HuH-7 (cell line): Measurements from ENCODE around the gene HNRNPK.
A peak's percentile ranks its signal among the peaks of the same experiment; 100 is the strongest.
"Not testable (repeated sequence)": the region's sequence is repeated elsewhere in the genome, so short reads cannot be mapped to it uniquely, and the experiment has no call there.

Experiments used
- DNase-seq: peaks from one replicate; pipeline ENCODE4 v3.0.0; 2011; ENCODE audit warnings: low spot score

Gene HNRNPK

DNA sequence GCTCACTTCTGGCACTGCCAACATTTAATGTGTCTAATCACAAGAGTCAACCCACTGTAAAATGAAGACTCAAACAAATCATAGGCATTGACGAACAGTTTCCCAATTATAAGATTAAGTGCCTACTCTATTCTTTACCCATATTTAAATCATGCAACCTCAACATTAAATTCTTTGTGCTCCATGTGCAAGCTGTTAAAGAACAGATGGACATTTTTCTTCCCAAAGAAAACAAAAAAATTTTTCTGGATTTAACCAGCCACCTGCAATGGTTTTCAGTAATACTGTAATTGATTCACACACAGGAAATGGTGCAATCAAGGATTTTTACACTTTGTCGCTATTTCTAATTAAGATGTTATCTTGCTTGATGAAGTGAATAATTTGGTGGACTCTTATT lies 3.6 kb downstream of the HNRNPK start:
- no peak for DNase-seq

- DNase-seq: no peak
These were observed 4.7 kb downstream of the HNRNPK start for GRCh38 chr9:83975300-83975699.

DNA sequence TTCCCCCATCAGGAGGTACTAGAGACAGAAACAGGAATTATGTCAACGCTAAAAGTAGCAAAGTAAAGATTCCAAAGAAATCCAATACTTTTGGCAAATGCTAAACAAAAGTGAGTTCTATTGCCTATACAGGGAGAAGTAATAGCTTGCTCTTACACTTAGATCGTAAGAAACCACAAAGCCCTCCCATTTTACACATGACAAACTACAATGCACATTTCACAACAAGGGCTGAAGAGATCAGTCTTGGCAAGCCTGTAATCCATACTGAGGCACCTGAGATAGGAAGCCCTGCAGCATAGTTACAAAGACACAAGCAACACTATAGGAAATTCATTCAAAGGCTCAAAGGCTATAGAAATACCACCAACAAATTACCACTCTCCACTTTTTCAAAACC lies 7.7 kb downstream of the HNRNPK start:
- DNase-seq: no peak

- no peak for DNase-seq
These were observed 8.5 kb downstream of the HNRNPK start for GRCh38 chr9:83971485-83971884.

- DNase-seq: no peak
These were observed 10.4 kb downstream of the HNRNPK start for GRCh38 chr9:83969602-83970001.

GRCh38 chr9:83967073-83967472 lies 12.9 kb downstream of the HNRNPK start:
- DNase-seq: no peak

- no peak for DNase-seq
These were observed 13.8 kb downstream of the HNRNPK start for GRCh38 chr9:83966209-83966582.

GRCh38 chr9:83965350-83966208 lies 14.4 kb downstream of the HNRNPK start:
- DNase-seq: no peak

DNA sequence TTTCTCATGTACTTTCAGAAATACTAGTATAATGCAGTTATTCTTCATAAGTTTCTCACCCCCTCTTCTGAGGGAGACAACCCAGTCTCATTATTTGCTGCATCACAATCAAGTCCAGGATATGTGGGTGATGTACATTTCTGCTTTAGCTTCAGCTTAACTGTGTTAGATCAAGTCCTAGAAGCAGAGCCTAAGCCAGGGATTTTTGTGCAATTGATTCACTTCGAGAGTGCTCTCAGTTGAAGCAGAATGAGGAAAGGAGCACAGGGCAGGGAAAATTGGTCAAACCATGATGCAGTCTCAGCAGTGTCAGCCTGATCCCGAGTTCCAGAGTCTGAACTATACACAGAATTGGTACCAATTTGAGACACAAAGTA lies 15.1 kb downstream of the HNRNPK start:
- no peak for DNase-seq

DNA sequence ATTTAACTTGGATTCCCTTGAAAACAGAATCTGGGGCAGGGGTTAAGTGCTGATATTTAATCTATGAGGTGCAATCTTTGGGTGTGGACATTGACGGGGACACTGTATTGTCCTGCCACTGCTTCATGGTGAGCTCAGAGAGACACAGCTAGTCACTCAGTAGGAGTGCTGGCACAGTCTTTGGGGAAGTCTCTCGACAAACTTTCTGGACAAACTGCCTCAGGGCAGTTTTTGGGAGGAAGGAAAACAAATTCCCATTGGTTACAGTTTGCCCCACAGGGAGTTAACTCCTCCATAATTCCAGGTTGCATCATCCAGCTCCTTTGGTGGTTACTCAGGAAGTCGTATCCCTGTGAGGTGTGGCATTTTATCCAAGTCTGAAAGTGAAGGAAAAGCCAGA lies 17.9 kb downstream of the HNRNPK start:
- DNase-seq: no peak

DNA sequence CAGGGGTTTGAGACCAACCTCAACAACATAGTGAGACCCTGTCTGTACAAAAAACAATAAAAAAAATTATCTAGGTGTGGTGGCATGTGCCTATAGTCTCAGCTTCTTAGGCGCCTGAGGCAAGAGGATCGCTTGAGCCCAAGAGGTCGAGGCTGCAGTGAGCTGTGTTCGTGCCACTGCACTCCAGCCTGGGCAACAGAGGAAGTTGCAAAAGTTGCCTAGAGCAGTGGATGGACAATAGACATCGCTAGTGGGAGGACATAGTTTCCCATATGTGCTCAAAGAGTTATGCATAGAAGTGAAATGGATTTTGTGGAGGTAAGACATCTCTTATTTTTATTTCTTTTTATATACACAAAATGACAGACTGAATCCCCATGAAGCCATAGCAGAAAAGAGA lies 19.0 kb downstream of the HNRNPK start:
- DNase-seq: no peak

- DNase-seq: no peak
These were observed 21.0 kb downstream of the HNRNPK start for GRCh38 chr9:83959061-83959460.

DNA sequence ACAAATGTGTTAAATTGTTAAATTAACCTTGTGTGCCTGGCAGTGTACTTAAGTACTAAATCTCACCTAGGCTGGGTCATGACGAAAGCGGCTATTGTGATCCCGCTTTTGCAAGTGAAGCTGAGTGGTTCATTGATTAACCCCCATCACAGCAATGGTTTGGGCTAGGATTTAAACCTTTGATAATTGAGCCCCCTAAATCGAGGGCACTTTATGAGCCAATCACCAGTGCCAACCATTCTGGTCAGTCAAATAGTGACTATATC lies 22.8 kb downstream of the HNRNPK start:
- no peak for DNase-seq

DNA sequence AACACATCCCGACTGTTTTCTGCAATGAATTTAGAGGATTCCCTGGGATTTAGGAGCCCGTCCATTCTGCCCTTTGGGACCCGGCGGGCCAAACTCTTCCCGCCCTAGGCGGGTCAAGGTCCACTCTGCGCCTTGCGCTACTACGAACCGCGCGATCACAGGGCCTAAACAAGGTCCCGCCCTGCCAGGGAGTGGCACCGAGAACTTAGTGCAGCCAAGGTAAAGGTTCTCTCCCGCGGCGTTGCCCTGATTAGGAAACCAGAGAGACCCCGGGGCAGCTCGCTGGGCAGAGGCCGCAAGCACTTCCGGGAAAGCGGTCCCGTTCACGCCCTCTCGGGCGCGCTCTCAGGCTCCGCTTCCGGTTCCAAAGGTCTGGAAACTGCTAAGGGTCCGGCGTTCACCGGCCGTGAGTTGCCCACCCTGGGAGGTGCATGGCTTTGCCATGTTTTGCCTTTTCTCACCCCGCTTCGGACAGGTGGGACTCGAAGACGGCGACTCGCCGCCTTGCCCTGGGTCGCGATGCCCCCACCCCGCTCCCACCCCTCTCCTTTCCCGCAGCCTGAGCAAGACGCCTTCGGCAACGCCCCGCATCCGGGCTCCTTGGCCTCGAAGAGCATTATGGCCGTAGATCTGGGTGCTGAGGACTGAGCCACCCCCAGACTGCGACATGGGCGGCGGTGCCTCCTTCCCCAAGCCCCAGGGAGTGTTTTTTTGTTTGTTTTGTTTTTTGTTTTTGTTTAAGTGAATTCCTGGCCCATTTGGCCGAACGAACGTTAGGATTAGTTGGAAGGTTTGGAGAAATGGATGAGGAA lies 23.4 kb downstream of the HNRNPK start:
- peak; percentile 85 for DNase-seq

GRCh38 chr9:83956086-83956435 lies 24.0 kb downstream of the HNRNPK start:
- DNase-seq: no peak

- not testable (repeated sequence) for DNase-seq
These were observed 31.9 kb downstream of the HNRNPK start for GRCh38 chr9:83948096-83948495.

DNA sequence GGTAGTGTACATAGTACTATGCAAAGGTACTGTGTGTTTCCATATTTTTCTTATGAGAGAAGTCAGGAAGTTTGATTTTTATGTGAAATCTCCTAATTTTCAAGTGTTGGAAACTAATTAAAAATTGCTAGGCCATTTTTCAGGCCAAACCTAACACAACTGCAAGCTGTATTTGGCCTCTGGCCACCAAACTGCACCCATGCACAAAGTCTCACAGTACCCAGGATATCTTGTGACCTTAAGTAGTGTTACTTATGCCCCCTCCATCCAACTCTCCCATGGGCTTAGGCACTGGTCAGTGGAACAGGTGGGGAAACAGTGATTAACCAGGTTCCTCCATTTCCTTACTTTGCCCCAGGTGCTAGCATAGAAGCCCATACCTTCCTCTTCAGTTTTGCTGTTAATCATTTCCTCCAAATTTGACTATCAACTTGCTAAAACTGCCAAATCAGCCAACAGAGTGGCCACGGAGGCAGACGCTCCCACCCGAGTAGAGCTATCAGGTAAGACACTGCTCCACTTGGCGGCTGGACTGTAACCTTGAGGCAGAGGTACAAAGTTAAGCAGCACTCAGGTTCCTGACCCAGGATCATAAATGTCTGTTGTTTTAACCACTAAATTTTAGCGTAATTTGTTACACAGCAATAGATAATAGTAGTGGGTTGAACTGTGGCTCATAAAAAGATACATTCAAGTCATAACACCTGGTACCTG lies 39.3 kb downstream of the HNRNPK start:
- DNase-seq: no peak

DNA sequence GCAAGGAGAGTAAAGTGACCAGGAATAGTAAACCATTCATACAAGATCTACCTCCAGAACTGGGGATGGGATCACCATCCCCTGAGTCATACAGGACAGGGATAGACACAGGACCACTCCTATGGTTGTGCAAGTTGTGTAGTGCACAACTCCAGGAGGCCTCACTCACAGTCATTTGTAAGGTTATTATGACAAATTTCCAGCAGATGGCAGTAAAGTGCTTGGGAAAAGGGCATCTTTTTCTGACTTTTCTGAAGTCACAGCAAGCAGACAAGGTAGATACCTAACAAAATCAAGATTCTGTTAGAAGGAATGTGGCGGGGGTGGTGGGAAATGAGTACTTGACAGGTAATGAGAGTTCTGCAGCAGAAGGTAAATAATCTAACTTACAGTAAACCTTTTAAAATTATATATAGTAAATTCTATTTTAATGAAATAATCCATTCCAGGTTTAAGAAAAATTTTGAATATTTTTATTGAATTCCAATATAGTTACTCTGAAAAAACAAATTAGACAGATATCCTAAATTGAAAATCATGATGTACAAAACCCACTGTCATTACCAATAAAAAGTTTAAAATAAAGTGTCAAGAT lies 42.1 kb downstream of the HNRNPK start:
- DNase-seq: peak; percentile 54

DNA sequence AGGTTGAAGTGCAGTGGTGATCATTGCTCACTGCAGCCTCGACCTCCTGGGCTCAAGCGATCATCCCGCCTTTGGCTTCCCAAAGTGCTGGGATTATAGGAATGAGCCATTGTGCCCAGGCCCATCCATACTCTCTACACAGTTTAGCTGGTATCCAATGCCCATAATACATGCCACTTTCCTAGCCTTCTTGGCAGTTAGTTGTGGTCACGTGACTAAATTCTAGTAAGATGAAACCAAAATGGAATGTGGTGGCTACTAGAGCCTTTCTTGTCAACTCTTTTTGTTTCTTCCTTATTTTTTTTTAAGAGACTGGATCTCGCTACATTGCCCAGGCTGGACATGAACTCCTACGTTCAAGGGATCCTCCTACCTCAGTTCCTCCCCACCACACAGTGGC lies 43.5 kb downstream of the HNRNPK start:
- no peak for DNase-seq

- DNase-seq: no peak
These were observed 44.6 kb downstream of the HNRNPK start for GRCh38 chr9:83935276-83935935.

- DNase-seq: no peak
These were observed 45.3 kb downstream of the HNRNPK start for GRCh38 chr9:83934569-83935275.

DNA sequence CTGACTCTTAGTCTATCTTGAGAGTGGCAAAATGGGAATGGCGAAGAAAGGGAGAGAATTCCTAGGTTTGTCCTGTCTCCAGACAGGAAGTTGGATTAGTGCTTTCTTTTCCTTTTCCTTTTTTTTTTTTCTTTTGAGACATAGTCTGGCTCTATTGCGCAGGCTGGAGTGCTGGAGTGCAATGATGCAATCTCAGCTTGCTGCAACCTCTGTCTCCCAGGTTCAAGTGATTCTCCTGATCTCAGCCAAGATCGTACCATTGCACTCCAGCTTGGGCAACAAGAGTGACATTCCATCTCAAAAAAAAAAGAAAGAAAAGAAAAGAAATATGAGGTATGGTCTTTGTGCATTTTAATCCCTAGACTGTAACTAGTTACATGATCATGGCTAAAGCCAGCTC lies 46.2 kb downstream of the HNRNPK start:
- DNase-seq: no peak
